GM21390 (cell line): ENCODE results near the gene S100A3.

ENCODE experiments used
- ATAC-seq: cut with Tn5 transposase; IDR thresholded peaks from one replicate; pipeline ENCODE4 v1.9.1; 2021; ENCODE audit not compliant: unreplicated experiment

Gene S100A3

GRCh38 chr1:153513023-153513422, 36.0 kb downstream of the S100A3 start:
- no peak for ATAC-seq

- no peak for ATAC-seq
Measured at GRCh38 chr1:153510984-153511410, 38.1 kb downstream of the S100A3 start.

- ATAC-seq: no peak
Measured at GRCh38 chr1:153509729-153510354, 39.2 kb downstream of the S100A3 start.

- ATAC-seq: no peak
Measured at GRCh38 chr1:153509036-153509435, 40.0 kb downstream of the S100A3 start.

- no peak for ATAC-seq
Measured at GRCh38 chr1:153507926-153508583, 41.0 kb downstream of the S100A3 start.

GRCh38 chr1:153506831-153507413, 42.1 kb downstream of the S100A3 start:
- no peak for ATAC-seq

- ATAC-seq: no peak
Measured at GRCh38 chr1:153506386-153506785, 42.7 kb downstream of the S100A3 start.

GRCh38 chr1:153505576-153505975, 43.5 kb downstream of the S100A3 start:
- ATAC-seq: no peak

GRCh38 chr1:153503766-153504165, 45.3 kb downstream of the S100A3 start:
- ATAC-seq: no peak

- ATAC-seq: no peak
Measured at GRCh38 chr1:153498746-153499145, 50.3 kb downstream of the S100A3 start.
